ENCODE results near the gene SKI. TPM values are rescaled to one million over a fixed set of nuclear protein-coding genes. Genes with fewer than 3 reads are reported as not detected.

SKI gene
- total RNA-seq, 3 donors from 2014 or later, result 26.8 to 86.6 (median 29.0) TPM

DNA sequence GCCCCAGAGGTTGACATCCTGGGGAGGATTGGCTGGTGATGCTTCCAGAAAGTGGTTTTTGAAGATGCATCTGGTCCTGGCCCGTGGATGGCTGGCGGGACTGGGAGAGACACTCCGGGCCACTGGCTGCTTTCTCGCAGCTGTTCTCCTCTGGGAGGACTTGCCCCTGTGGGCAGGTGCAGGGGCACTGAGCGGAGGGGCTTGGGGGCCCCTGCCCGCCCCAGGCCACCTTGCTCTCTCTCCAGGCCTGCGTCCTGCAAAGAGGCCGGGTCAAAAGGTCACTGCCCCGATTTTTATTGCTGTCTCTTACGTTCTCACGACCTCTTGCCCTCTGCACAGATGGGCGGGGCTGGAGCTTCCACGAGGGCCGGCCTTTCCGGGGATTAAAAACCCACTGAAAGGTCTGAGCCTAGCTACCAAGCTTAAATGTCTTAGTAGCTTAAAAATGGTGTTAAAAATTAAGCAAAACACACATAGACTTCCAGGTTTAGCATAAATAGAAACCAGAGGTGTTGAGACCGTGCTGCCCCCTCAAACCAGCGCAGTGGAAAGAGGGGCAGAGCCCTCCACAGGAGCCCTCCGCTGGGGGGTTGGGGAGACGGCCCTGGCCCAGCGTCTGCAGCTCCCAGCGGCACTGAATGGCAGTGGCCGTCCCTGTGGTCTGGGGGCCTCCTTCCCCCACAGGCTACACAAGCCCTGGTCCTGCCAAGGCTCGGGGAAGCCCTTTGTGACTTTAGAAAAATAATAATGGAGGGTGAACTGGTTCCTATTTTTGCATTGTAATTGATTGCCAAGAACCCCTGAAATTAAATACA, 43.9 kb downstream of the SKI start:
- Histone ChIP-seq H3K4me1 (ENCODE audit: low read depth) (peaks cover 68% of the 10 kb centered on the region), H3K36me3 (ENCODE audit: low read depth) (no peaks in the 10 kb centered on the region), H3K4me3 (no peak overlapping the region), H3K9me3 (no peaks in the 10 kb centered on the region)
- peak in 2 of 3 donors; percentile 39 to 46 for DNase-seq
- intact Hi-C loops (cut with DNase I, micrococcal nuclease), result no loop called here
- no peak for ATAC-seq
- TF ChIP-seq, protein P1, sequence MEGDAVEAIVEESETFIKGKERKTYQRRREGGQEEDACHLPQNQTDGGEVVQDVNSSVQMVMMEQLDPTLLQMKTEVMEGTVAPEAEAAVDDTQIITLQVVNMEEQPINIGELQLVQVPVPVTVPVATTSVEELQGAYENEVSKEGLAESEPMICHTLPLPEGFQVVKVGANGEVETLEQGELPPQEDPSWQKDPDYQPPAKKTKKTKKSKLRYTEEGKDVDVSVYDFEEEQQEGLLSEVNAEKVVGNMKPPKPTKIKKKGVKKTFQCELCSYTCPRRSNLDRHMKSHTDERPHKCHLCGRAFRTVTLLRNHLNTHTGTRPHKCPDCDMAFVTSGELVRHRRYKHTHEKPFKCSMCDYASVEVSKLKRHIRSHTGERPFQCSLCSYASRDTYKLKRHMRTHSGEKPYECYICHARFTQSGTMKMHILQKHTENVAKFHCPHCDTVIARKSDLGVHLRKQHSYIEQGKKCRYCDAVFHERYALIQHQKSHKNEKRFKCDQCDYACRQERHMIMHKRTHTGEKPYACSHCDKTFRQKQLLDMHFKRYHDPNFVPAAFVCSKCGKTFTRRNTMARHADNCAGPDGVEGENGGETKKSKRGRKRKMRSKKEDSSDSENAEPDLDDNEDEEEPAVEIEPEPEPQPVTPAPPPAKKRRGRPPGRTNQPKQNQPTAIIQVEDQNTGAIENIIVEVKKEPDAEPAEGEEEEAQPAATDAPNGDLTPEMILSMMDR (IDR thresholded peaks at IDR 0.05), result no peak

DNA sequence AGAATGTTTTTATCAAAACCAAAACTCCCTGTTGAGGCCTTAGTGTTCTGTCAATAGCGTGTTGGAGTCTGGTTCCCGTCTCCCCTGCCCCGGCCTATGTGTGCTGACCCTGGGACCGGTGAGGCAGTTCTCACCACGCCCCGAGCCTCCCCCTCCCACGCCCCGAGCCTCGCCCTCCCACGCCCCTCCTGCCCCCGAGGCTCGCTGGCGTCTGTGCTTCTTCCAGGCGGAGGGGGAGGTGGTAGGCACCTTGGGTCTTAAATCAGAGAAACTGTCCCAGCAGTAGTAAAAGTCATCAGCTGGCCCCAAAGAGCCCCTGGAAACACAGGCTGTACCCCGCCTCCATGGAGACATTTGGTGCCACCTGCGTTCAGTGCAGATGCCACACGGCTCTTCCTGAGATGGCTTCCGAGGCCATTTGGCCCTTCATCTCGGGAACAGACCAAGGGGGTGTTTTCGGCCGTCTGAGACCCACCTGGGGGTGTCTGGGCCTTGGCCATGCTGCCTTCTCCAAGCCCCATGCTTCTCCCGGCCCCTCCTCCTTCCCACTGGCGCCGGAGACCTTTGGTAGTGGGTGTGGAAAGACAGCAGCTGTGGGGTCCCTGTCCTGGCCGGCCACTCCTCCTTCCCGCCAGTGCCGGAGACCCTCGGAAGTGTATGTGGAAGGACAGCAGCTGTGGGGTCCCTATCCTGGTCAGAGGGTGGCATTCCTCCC, 44.7 kb downstream of the SKI start:
- TF ChIP-seq, protein P1 (IDR thresholded peaks at IDR 0.05), result no peak
- DNase-seq, result peak in 1 of 3 donors; percentile 43
- no peak overlapping the region for H3K4me3 ChIP-seq
- no peaks in the 10 kb centered on the region for H3K9me3 ChIP-seq
- peaks cover 68% of the 10 kb centered on the region for H3K4me1 ChIP-seq (ENCODE audit: low read depth)
- intact Hi-C loops (cut with DNase I, micrococcal nuclease), result no loop called here
- no peaks in the 10 kb centered on the region for H3K36me3 ChIP-seq (ENCODE audit: low read depth)
- ATAC-seq, result no peak

DNA sequence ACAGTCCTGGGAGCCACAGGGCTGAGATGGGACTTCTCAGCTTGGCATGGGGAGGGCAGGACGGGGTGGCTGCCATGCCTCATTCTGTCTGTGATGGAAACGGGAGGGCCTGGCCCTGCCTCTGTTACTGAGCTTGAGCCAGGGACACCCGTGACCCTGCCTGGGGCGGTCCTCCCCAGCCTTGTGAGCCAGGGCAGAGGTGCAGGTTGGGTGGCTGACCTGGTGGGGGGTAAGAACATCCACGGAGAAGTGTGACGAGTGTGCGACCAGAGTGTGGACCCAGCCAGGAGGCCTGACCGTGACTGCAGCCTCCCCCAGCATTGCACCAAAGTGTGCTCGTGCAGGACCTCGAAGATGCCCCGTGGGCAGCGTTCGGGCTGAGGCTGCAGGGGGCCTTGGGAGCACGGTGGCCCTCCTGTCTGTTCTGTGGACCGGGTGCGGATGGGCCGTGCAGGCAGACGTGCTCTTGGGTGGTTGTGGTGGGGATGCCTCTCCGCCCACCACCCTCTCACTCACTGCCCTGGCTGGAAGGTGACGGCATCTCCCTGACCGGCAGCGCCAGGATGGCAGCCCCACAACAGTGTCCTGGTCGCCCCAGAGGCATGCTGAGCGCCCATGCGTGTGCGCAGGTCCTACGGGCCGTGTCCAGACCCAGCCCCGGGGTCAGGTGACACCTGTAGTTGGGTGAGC, 45.4 kb downstream of the SKI start:
- no peak for ATAC-seq
- H3K36me3 ChIP-seq (ENCODE audit: low read depth), result no peaks in the 10 kb centered on the region
- intact Hi-C loops (cut with DNase I, micrococcal nuclease), result no loop called here
- peak in 1 of 3 donors; percentile 47 for DNase-seq
- no peak overlapping the region for H3K4me3 ChIP-seq
- peaks cover 75% of the 10 kb centered on the region for H3K4me1 ChIP-seq (ENCODE audit: low read depth)
- H3K9me3 ChIP-seq, result no peaks in the 10 kb centered on the region
- TF ChIP-seq, protein P1 (IDR thresholded peaks at IDR 0.05), result no peak

DNA sequence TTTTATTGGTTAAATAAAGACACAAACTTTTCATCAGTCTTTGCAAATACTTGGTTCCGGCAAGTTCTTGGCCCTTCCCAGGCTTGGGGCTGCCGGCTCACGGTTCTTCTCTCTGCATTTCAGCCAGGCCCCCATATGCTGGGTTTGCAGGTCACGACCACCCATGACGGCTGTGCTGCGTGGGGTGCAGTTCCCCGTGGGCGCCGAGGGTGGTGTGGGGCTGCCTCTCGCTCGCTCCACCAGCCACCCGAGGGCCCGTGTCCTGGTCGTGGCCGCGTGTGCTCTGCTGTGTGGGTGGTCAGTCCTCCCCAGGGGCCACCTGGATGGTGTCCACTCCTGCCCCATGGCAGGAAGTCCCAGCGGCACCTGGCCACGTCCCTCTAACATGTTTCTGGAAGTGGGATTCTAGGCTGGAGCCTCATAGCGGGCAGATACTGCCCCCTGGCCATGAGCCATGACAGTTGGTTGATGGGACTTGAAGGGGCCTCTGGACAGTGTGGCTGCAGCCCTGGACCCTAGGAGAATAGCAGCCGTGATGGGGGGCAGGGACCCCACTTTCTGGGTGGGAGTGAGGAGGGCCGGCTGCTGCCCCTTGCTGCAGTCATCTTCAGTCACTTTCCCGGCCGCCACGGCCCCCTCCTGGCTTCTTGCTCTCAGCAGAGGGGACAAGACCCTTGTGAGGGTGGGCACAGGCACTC, 46.3 kb downstream of the SKI start:
- no peaks in the 10 kb centered on the region for H3K36me3 ChIP-seq (ENCODE audit: low read depth)
- intact Hi-C loops (cut with DNase I, micrococcal nuclease), result no loop called here
- no peak overlapping the region for H3K4me3 ChIP-seq
- ATAC-seq (no peak), DNase-seq (peak in 1 of 3 donors; percentile 38)
- peaks cover 73% of the 10 kb centered on the region for H3K4me1 ChIP-seq (ENCODE audit: low read depth)
- H3K9me3 ChIP-seq, result no peaks in the 10 kb centered on the region
- TF ChIP-seq, protein P1 (IDR thresholded peaks at IDR 0.05), result no peak

DNA sequence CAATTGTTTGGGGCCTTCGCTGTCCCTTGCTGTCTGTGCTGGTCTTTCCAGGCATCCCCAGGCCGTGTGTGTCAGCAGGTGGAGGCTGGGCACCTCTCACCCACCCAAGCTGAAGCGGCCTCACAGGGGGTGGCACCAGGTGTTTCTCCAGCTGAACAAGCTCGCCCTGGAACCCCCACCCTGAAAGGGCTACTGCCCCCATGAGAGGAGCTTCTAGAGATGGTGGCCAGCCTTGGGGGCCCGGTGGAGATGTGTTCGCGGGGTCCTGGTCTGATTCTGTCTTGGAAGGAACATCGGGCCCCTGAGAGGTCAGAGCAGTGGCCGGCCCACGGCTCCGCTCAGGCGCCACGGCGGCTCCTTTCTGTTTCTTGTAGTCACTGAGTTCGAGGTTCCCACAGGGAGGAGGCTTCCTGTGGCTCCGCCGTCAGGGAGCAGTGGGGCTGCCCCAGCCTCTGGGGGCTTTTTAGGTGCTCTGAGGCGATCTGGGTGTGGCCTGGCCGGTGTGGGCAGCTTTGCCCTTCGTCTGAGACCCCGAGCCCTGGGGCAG, 46.9 kb downstream of the SKI start:
- Histone ChIP-seq H3K4me1 (ENCODE audit: low read depth) (peaks cover 71% of the 10 kb centered on the region), H3K4me3 (no peak overlapping the region), H3K9me3 (no peaks in the 10 kb centered on the region), H3K36me3 (ENCODE audit: low read depth) (no peaks in the 10 kb centered on the region)
- peak in 1 of 3 donors; percentile 43 for DNase-seq
- TF ChIP-seq, protein P1 (IDR thresholded peaks at IDR 0.05), result no peak
- intact Hi-C loops (cut with DNase I, micrococcal nuclease), result no loop called here
- no peak for ATAC-seq

Data from mucosa of descending colon (tissue), 3 donors.